ENCODE measurements around the gene ZFR2.
"Not testable (repeated sequence)": the region's sequence is repeated elsewhere in the genome, so short reads cannot be mapped to it uniquely, and the experiment has no call there.

The ZFR2 gene

GRCh38 chr19:3770136-3770999 is 98.5 kb downstream of the ZFR2 start:
- H3K4me3 ChIP-seq (ENCODE audit: low read depth, low read length): no peak overlapping the region
- TF ChIP-seq, protein P1, sequence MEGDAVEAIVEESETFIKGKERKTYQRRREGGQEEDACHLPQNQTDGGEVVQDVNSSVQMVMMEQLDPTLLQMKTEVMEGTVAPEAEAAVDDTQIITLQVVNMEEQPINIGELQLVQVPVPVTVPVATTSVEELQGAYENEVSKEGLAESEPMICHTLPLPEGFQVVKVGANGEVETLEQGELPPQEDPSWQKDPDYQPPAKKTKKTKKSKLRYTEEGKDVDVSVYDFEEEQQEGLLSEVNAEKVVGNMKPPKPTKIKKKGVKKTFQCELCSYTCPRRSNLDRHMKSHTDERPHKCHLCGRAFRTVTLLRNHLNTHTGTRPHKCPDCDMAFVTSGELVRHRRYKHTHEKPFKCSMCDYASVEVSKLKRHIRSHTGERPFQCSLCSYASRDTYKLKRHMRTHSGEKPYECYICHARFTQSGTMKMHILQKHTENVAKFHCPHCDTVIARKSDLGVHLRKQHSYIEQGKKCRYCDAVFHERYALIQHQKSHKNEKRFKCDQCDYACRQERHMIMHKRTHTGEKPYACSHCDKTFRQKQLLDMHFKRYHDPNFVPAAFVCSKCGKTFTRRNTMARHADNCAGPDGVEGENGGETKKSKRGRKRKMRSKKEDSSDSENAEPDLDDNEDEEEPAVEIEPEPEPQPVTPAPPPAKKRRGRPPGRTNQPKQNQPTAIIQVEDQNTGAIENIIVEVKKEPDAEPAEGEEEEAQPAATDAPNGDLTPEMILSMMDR (IDR thresholded peaks at IDR 0.05; ENCODE audit: low read depth, low read length): no peak
- no peak for DNase-seq (ENCODE audit: low read depth, low spot score)
- in situ Hi-C loops (cut with HindIII; ENCODE audit: low sequenced_read_pairs): no loop called here

DNA sequence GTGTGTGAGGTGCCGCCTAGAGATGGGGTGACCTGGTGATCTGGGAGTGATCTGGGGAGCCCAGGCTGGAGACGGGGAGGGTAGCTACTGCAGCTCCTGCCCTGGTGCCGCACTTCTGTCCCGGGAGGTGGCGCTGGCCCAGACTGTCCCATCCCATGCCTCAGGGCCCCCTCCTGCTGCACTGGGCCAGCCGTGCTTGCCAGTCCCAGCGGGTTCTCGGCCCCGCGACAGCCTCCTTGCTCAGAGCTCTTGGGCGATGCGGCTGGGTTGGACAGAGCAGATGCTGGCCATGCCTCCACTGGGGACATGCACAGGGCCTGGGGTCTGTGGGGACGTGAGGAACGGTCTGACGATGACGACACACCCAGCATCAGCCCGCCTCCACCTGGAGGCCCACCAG is 99.3 kb downstream of the ZFR2 start:
- DNase-seq (ENCODE audit: low read depth, low spot score): no peak
- no peak overlapping the region for H3K4me3 ChIP-seq (ENCODE audit: low read depth, low read length)
- TF ChIP-seq, protein P1 (IDR thresholded peaks at IDR 0.05; ENCODE audit: low read depth, low read length): no peak
- in situ Hi-C loops (cut with HindIII; ENCODE audit: low sequenced_read_pairs): no loop called here

DNA sequence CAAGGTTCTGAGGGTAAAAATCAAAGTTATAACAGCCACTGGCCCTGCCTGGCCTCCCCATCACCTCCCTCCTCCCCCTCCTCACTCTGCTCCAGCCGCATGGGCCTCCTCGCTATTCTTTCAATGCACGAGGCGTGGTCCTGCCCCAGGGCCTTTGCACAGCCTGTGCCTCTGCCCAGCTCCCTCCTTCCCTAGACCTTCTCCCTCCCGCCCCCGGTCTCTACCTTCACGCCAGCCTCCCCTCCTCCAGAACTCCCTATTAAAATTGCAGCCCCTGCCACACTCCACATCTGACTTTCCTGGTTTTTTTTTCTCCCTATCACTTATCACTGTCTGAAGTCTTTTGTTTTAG is 100.1 kb downstream of the ZFR2 start:
- DNase-seq (ENCODE audit: low read depth, low spot score): no peak
- no peak overlapping the region for H3K4me3 ChIP-seq (ENCODE audit: low read depth, low read length)
- TF ChIP-seq, protein P1 (IDR thresholded peaks at IDR 0.05; ENCODE audit: low read depth, low read length): no peak
- in situ Hi-C loops (cut with HindIII; ENCODE audit: low sequenced_read_pairs): no loop called here

GRCh38 chr19:3768015-3768747 is 100.7 kb downstream of the ZFR2 start:
- in situ Hi-C loops (cut with HindIII; ENCODE audit: low sequenced_read_pairs): no loop called here
- H3K4me3 ChIP-seq (ENCODE audit: low read depth, low read length): no peak overlapping the region
- no peak for DNase-seq (ENCODE audit: low read depth, low spot score)
- TF ChIP-seq, protein P1 (IDR thresholded peaks at IDR 0.05; ENCODE audit: low read depth, low read length): no peak

DNA sequence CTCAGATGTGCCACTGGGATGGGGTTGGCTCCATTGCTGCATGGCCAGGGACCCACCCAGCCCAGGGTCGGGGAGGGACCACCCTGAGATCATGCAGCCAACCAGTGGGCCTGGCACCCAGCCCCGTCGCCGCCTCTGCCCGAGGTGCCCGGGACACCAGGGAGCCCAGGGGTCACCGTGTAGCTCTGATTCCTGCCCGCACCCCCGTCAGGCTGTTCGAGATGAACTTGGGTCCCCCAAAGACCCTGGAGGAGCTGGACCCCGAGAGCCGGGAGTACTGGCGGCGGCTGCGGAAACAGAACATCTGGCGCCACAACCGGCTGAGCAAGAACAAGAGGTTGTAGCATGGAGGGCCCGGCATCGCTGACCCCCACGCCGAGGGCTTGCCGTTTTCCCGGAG is 101.8 kb downstream of the ZFR2 start:
- TF ChIP-seq, protein P1 (IDR thresholded peaks at IDR 0.05; ENCODE audit: low read depth, low read length): no peak
- H3K4me3 ChIP-seq (ENCODE audit: low read depth, low read length): no peak overlapping the region
- in situ Hi-C loops (cut with HindIII; ENCODE audit: low sequenced_read_pairs): no loop called here
- DNase-seq (ENCODE audit: low read depth, low spot score): no peak

DNA sequence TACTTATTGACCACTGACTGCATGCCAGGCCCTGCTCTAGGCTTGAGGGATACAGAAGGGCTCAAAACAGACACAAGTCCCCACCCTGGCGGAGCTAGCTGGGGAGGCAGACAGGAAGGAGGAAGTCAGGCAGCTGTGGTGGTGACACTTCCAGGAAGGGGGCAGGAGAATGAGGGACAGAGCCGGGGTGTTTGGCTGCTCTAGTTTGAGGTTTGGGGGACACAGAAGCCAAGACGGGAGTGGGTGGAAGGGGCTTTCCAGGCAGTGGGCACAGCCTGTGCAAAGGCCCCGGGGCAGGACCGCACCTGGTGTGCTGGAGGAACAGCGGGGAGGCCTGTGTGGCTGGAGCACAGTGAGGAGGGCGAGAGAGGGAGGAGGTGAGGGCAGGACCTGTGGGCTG is 102.3 kb downstream of the ZFR2 start:
- no peak for DNase-seq (ENCODE audit: low read depth, low spot score)
- in situ Hi-C loops (cut with HindIII; ENCODE audit: low sequenced_read_pairs): no loop called here
- TF ChIP-seq, protein P1 (IDR thresholded peaks at IDR 0.05; ENCODE audit: low read depth, low read length): no peak
- no peak overlapping the region for H3K4me3 ChIP-seq (ENCODE audit: low read depth, low read length)

DNA sequence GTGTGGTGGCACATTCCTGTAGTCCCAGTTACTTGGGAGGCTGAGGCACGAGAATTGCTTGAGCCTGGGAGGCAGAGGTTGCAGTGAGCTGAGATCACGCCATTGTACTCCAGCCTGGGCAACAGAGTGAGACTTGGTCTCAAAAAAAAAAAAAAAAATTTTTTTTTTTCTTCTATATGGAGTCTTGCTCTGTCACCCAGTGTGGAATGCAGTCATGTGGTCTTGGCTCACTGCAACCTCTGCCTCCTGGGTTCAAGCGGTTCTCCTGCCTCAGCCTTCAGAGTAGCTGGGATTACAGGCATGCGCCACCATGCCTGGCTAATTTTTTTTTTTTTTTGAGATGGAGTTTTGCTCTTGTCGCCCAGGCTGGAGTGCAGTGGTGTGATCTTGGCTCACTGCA is 103.1 kb downstream of the ZFR2 start:
- DNase-seq (ENCODE audit: low read depth, low spot score); in situ Hi-C loops (cut with HindIII; ENCODE audit: low sequenced_read_pairs); H3K4me3 ChIP-seq (ENCODE audit: low read depth, low read length): not testable (repeated sequence)
